ENCODE data around the gene C10orf67.

DNA sequence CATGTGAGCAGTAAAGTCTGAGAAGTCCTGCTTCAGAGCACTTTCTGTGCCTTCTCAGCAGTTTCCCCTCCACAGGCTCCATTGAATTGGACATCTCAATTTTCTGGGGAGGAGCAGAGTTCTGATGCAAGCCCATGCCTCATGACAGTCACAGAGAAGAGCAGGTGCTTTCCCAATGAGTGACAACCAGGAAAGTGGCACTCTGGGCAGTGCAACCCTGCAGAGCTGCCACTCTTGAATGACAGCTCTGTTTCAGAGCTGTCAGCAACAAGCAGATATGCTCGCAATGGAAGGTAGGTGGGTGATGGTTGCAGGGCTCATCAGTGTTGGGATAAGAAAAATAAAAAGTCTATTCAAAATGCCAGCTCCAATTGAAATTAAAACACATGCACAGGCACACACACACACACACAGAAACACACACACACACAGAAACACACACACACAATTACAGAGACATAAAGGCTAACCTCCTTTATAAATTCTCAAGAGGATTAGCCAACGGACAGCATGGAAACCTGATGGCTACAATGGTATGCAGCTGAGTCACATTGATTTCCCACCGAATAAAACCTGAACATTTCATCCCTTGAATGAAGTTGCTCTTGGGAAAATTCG lies 50.5 kb downstream of the C10orf67 start:
- no peak for TF ChIP-seq POLR2A (IDR thresholded peaks at IDR 0.05)
- no peak for TF ChIP-seq CTCF (IDR thresholded peaks at IDR 0.05)

All from uterus (tissue), 2 donors.